ENCODE results near the gene LRRC8D.

Gene LRRC8D

GRCh38 chr1:89872567-89872966 lies 51.7 kb downstream of the LRRC8D start:
- no peak for DNase-seq

GRCh38 chr1:89873288-89873687 lies 52.5 kb downstream of the LRRC8D start:
- DNase-seq: no peak

GRCh38 chr1:89873770-89874169 lies 52.9 kb downstream of the LRRC8D start:
- DNase-seq: peak in 1 of 2 donors; percentile 36

GRCh38 chr1:89876463-89876862 lies 55.6 kb downstream of the LRRC8D start:
- no peak for DNase-seq

GRCh38 chr1:89877756-89878155 lies 56.9 kb downstream of the LRRC8D start:
- DNase-seq: no peak

- DNase-seq: no peak
These were observed 57.4 kb downstream of the LRRC8D start for GRCh38 chr1:89878256-89878655.

- DNase-seq: no peak
These were observed 59.8 kb downstream of the LRRC8D start for GRCh38 chr1:89880679-89881078.

GRCh38 chr1:89881415-89882058 lies 60.7 kb downstream of the LRRC8D start:
- no peak for DNase-seq

- DNase-seq: no peak
These were observed 61.7 kb downstream of the LRRC8D start for GRCh38 chr1:89882348-89883029.

GRCh38 chr1:89883030-89883379 lies 62.2 kb downstream of the LRRC8D start:
- no peak for DNase-seq

- no peak for DNase-seq
These were observed 64.1 kb downstream of the LRRC8D start for GRCh38 chr1:89884718-89885596.

- DNase-seq: no peak
These were observed 66.4 kb downstream of the LRRC8D start for GRCh38 chr1:89887270-89887669.

GRCh38 chr1:89887713-89888112 lies 66.9 kb downstream of the LRRC8D start:
- DNase-seq: no peak

GRCh38 chr1:89888480-89889322 lies 67.9 kb downstream of the LRRC8D start:
- no peak for DNase-seq

- no peak for DNase-seq
These were observed 68.4 kb downstream of the LRRC8D start for GRCh38 chr1:89889323-89889615.

GRCh38 chr1:89890085-89890752 lies 69.4 kb downstream of the LRRC8D start:
- DNase-seq: no peak

- no peak for DNase-seq
These were observed 72.0 kb downstream of the LRRC8D start for GRCh38 chr1:89892816-89893215.

- DNase-seq: no peak
These were observed 73.7 kb downstream of the LRRC8D start for GRCh38 chr1:89894210-89895201.

GRCh38 chr1:89896105-89896942 lies 75.5 kb downstream of the LRRC8D start:
- no peak for DNase-seq

Measured in CD4-positive, alpha-beta T cell treated with Interleukin-4 for 1 hour (primary cell).